GM18868 (cell line): Measurements from ENCODE around the gene LECT2.

Experiments
- ATAC-seq: cut with Tn5 transposase; IDR thresholded peaks from one replicate; pipeline ENCODE4 v1.9.1; 2021; ENCODE audit warnings: mild to moderate bottlenecking, moderate library complexity; ENCODE audit not compliant: unreplicated experiment

The LECT2 gene

GRCh38 chr5:135954899-135955298 lies at the start of gene LECT2:
LECT2 (minus strand) TSS chr5:135954983; CDS start chr5:135954833, 150 bp downstream.
- ATAC-seq, result no peak

- no peak for ATAC-seq
Observed at GRCh38 chr5:136004436-136004835, 49.7 kb upstream of the LECT2 start.

GRCh38 chr5:136001466-136001981 lies 46.7 kb upstream of the LECT2 start:
- no peak for ATAC-seq

GRCh38 chr5:136000932-136001331 lies 46.1 kb upstream of the LECT2 start:
- no peak for ATAC-seq

- no peak for ATAC-seq
Observed at GRCh38 chr5:136000147-136000546, 45.4 kb upstream of the LECT2 start.

GRCh38 chr5:135999406-136000139 lies 44.8 kb upstream of the LECT2 start:
- no peak for ATAC-seq

GRCh38 chr5:135998889-135999288 lies 44.1 kb upstream of the LECT2 start:
- ATAC-seq, result no peak

GRCh38 chr5:135997673-135998335 lies 43.0 kb upstream of the LECT2 start:
- ATAC-seq, result no peak

GRCh38 chr5:135996611-135997010 lies 41.8 kb upstream of the LECT2 start:
- ATAC-seq, result no peak

GRCh38 chr5:135995976-135996375 lies 41.2 kb upstream of the LECT2 start:
- ATAC-seq, result no peak

- ATAC-seq, result no peak
Observed at GRCh38 chr5:135993880-135994636, 39.3 kb upstream of the LECT2 start.

- ATAC-seq, result no peak
Observed at GRCh38 chr5:135993335-135993879, 38.6 kb upstream of the LECT2 start.

- no peak for ATAC-seq
Observed at GRCh38 chr5:135991429-135991828, 36.6 kb upstream of the LECT2 start.

- ATAC-seq, result no peak
Observed at GRCh38 chr5:135990528-135991255, 35.9 kb upstream of the LECT2 start.

GRCh38 chr5:135989686-135990085 lies 34.9 kb upstream of the LECT2 start:
- no peak for ATAC-seq

- no peak for ATAC-seq
Observed at GRCh38 chr5:135988546-135988945, 33.8 kb upstream of the LECT2 start.

GRCh38 chr5:135986891-135987401 lies 32.2 kb upstream of the LECT2 start:
- no peak for ATAC-seq

- ATAC-seq, result no peak
Observed at GRCh38 chr5:135986401-135986800, 31.6 kb upstream of the LECT2 start.

GRCh38 chr5:135985951-135986350 lies 31.2 kb upstream of the LECT2 start:
- no peak for ATAC-seq

- ATAC-seq, result no peak
Observed at GRCh38 chr5:135980620-135981019, 25.8 kb upstream of the LECT2 start.
